CD4-positive, CD25-positive, alpha-beta regulatory T cell (primary cell): Measurements from ENCODE around the gene SLC46A1. TPM values are rescaled to one million over a fixed set of nuclear protein-coding genes. Genes with fewer than 3 reads are reported as not detected.
A peak's percentile ranks its signal among the peaks of the same experiment; 100 is the strongest.

Source experiments
- ATAC-seq, 2 donors: fragments of 150-1000 bp; cut with Tn5 transposase; one replicate each; pipeline ENCODE4 v1.10.0; 2021; ENCODE audit warnings: low read depth in 2 of 2, moderate number of reproducible peaks in 2 of 2, moderate library complexity in 1 of 2
- DNase-seq, 3 donors: peaks; one replicate each; pipeline versions ENCODE4 v3.0.0 to v3.0.0-alpha.2; 2012 to 2022; ENCODE audit warnings: mixed read lengths in 1 of 3
- H3K27ac ChIP-seq: one replicate; pipeline ENCODE4 v1.7.0; 2013; ENCODE audit warnings: mild to moderate bottlenecking, low read length; ENCODE audit not compliant: insufficient read depth, poor library complexity, severe bottlenecking
- H3K27me3 ChIP-seq: one replicate; pipeline ENCODE4 v1.7.0; 2013; ENCODE audit warnings: low read length; ENCODE audit not compliant: control insufficient read depth, insufficient read depth
- H3K36me3 ChIP-seq: one replicate; pipeline ENCODE4 v1.7.0; 2013; ENCODE audit warnings: mild to moderate bottlenecking, low read length, moderate library complexity; ENCODE audit not compliant: control insufficient read depth, insufficient read depth
- H3K4me1 ChIP-seq: 2 replicates; pipeline ENCODE4 v1.7.0; 2013; ENCODE audit warnings: mild to moderate bottlenecking, low read length; ENCODE audit not compliant: insufficient read depth, control insufficient read depth, poor library complexity, severe bottlenecking
- H3K4me3 ChIP-seq: one replicate; pipeline ENCODE4 v1.7.0; 2013; ENCODE audit warnings: low read depth, mild to moderate bottlenecking, low read length, moderate library complexity
- H3K9me3 ChIP-seq, 2 experiments: 1 replicate in 1 of 2; 2 replicates in 1 of 2; pipeline ENCODE4 v1.7.0; 2013; ENCODE audit warnings: low read length in 2 of 2, mild to moderate bottlenecking in 1 of 2, moderate library complexity in 1 of 2; ENCODE audit not compliant: control insufficient read depth in 2 of 2
- H3K27ac Mint-ChIP-seq, 3 donors: one replicate each; pipeline ENCODE4 v1.8.0; 2020 to 2022; ENCODE audit warnings: mild to moderate bottlenecking in 3 of 3, mixed read lengths in 3 of 3, moderate library complexity in 2 of 3
- H3K27me3 Mint-ChIP-seq: one replicate; pipeline ENCODE4 v1.8.0; 2022; ENCODE audit warnings: mild to moderate bottlenecking, mixed read lengths
- H3K36me3 Mint-ChIP-seq: one replicate; pipeline ENCODE4 v1.8.0; 2020; ENCODE audit warnings: mixed read lengths
- H3K4me1 Mint-ChIP-seq, 4 donors: one replicate each; pipeline ENCODE4 v1.8.0; 2020 to 2022; ENCODE audit warnings: mixed read lengths in 4 of 4, mild to moderate bottlenecking in 1 of 4
- H3K4me3 Mint-ChIP-seq, 4 donors: one replicate each; pipeline ENCODE4 v1.8.0; 2020 to 2022; ENCODE audit warnings: mild to moderate bottlenecking in 4 of 4, mixed read lengths in 4 of 4, moderate library complexity in 3 of 4
- H3K9me3 Mint-ChIP-seq, 7 donors: one replicate each; pipeline ENCODE4 v1.8.0; 2020 to 2022; ENCODE audit warnings: mixed read lengths in 7 of 7, mild to moderate bottlenecking in 3 of 7, moderate library complexity in 2 of 7
- polyA plus RNA-seq, 4 donors: library from polyadenylated mRNA; unstranded; fragments of 300-500 nt; fragmentation: Illumina TruSeq; gene quantifications; one replicate each; pipeline ENCODE4 v1.2.3, GENCODE V29; 2021
- total RNA-seq: library from RNA; stranded (reverse); gene quantifications from one replicate; pipeline ENCODE4 v1.2.3, GENCODE V29; 2022

Gene SLC46A1
- total and polyA plus RNA-seq, 5 donors from 2014 or later = 0.49 to 2.8 (median 1.4) TPM; not detected in 1

DNA sequence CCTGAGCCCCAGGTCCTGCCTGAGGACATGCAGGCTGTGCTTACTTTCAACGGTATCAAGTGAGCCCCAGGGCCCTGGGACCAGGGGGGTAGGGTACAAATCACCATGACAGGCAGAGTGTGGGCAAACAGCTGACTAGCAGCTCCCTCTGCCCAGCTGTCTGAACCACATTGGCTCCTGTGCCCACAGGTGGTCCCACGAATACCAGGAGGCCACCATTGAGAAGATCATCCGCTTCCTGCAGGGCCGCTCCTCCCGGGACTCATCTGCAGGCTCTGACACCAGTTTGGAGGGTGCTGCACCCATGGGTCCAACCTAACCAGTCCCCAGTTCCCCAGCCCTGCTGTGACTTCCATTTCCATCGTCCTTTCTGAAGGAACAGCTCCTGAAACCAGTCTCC, 10.0 kb downstream of the SLC46A1 start:
- DNase-seq (no peak), ATAC-seq (no peak)
- Histone ChIP-seq H3K27me3 (no peaks in the 10 kb centered on the region), H3K4me1 (no peaks in the 10 kb centered on the region), H3K36me3 (peaks cover 42% of the 10 kb centered on the region), H3K27ac (no peak overlapping the region), H3K9me3 (no peaks in the 10 kb centered on the region), H3K4me3 (no peak overlapping the region)
- H3K27ac Mint-ChIP-seq = no peak overlapping the region
- no peaks in the 10 kb centered on the region for H3K9me3 Mint-ChIP-seq
- H3K4me3 Mint-ChIP-seq = no peak overlapping the region
- H3K27me3 Mint-ChIP-seq = no peaks in the 10 kb centered on the region
- H3K4me1 Mint-ChIP-seq = peaks cover 0 to 2% (median 0%) of the 10 kb centered on the region in 4 donors
- H3K36me3 Mint-ChIP-seq = peaks cover 15% of the 10 kb centered on the region

DNA sequence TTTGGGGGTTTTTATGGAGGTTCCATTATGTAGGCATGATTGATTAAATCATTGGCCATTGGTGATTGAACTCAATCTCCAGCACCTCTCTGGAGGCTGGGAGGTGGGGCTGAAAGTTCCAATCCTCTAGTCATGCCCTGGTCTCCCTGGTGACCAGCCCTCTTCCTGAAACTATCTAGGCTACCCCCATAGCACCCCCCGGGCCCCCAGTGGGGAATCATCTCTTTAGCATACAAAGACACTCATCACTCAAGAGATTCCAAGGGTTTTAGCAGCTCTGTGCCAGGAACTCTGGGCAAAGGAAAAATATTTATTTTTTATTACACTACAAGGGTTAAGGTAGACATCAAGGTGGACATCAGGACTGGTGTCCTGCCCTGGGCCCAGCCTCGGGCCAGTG, 10.6 kb downstream of the SLC46A1 start:
- no peak overlapping the region for H3K27ac ChIP-seq

DNA sequence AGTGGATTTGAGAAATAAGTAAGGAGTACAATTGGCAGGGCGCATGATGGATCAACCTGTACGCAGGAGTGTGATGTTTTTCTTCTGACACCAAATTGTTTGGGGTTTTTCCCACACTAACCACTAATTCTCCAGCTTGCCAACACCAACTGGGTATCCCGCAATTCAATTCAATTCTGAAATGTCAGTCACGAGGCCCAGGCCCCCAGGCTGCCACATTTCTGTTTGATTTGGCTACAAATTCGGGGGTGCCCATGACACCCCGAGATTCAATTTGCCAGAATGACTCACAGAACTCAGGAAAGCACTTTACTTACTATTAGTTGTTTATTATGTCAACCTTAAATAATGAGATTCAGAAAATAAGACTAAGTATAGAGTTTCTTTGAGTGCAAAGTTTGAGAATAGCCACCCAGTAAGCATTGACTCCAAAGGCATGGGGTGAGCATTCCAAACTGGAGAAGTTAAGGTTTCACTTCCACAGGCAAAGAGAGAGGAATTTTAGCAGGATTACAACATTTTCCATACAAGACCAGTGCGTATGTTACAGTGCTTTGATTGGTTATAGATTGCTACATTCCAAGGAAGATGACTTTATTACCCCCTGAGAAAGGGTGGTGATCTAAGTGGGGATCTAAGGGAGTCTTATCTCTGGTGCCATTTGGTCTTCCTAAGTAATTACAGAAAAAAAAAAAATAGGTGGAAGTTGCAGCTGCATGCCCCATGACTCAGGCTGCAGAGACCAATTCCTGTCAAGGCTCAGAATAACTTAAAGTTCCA, 11.5 kb downstream of the SLC46A1 start:
- no peak for DNase-seq
- Mint-ChIP-seq H3K27ac (no peak overlapping the region), H3K36me3 (peaks cover 27% of the 10 kb centered on the region), H3K27me3 (no peaks in the 10 kb centered on the region), H3K9me3 (no peaks in the 10 kb centered on the region), H3K4me1 (peaks cover 0 to 7% (median 1%) of the 10 kb centered on the region in 4 donors), H3K4me3 (no peak overlapping the region)
- no peaks in the 10 kb centered on the region for H3K27me3 ChIP-seq
- peaks cover 56% of the 10 kb centered on the region for H3K36me3 ChIP-seq
- no peak overlapping the region for H3K4me3 ChIP-seq
- no peaks in the 10 kb centered on the region for H3K4me1 ChIP-seq
- ATAC-seq = no peak
- H3K27ac ChIP-seq = no peak overlapping the region
- no peaks in the 10 kb centered on the region for H3K9me3 ChIP-seq

More for the DNA sequence above, 10.6 kb downstream of the SLC46A1 start:
- peaks cover 48% of the 10 kb centered on the region for H3K36me3 ChIP-seq
- ATAC-seq (no peak), DNase-seq (no peak)
- peaks cover 20% of the 10 kb centered on the region for H3K36me3 Mint-ChIP-seq
- H3K4me3 ChIP-seq = no peak overlapping the region
- no peaks in the 10 kb centered on the region for H3K9me3 Mint-ChIP-seq
- H3K27me3 ChIP-seq = no peaks in the 10 kb centered on the region
- no peaks in the 10 kb centered on the region for H3K27me3 Mint-ChIP-seq
- H3K4me1 ChIP-seq = no peaks in the 10 kb centered on the region
- H3K9me3 ChIP-seq = no peaks in the 10 kb centered on the region
- peaks cover 0 to 3% (median 1%) of the 10 kb centered on the region in 4 donors for H3K4me1 Mint-ChIP-seq
- H3K4me3 Mint-ChIP-seq = no peak overlapping the region
- H3K27ac Mint-ChIP-seq = no peak overlapping the region

DNA sequence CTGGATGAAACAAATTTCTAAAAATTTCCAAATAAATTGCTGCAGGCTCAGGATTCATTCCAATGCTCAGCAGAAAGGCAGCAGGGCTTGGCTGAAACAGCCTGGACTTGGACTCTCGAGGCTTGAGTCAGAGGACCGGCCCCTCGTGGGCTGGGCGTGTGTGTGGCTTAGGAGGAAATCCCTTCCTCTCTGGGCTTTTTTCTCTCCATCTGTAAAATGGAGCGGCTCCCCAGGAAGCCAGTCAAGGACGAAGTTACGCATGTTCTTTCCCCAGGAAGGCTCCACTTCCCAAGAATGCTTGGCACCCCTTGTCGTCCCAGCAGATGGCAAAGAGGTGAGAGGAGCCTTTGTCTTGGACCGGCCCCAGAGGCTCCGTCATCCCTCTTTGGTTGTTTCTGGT, 13.5 kb downstream of the SLC46A1 start:
- Histone ChIP-seq H3K27me3 (no peaks in the 10 kb centered on the region), H3K36me3 (peaks cover 63% of the 10 kb centered on the region), H3K27ac (no peak overlapping the region), H3K9me3 (no peaks in the 10 kb centered on the region), H3K4me1 (no peaks in the 10 kb centered on the region), H3K4me3 (no peak overlapping the region)
- no peaks in the 10 kb centered on the region for H3K27me3 Mint-ChIP-seq
- ATAC-seq (no peak), DNase-seq (no peak)
- peaks cover 0 to 7% (median 2%) of the 10 kb centered on the region in 4 donors for H3K4me1 Mint-ChIP-seq
- no peaks in the 10 kb centered on the region for H3K9me3 Mint-ChIP-seq
- H3K27ac Mint-ChIP-seq = no peak overlapping the region
- H3K36me3 Mint-ChIP-seq = peaks cover 32% of the 10 kb centered on the region
- no peak overlapping the region for H3K4me3 Mint-ChIP-seq

DNA sequence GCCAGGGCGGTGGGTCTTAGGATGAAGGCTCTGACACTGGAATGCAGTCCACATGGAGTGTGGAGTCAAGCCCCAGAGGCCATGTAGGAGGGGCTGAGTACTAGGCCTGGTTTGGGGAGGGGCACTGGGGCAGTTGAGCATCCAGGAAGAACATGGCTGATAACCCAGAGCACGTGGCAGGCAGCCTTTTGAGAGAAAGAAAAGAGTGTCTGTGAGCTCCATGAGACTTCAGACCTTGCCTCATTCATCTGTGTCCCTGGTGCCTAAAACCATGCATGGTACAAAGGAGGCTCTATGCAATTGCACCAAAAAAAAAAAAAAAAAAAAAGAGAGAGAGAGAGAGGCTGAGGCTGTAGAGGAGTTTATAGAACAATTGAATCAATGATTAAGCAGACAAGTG, 14.6 kb downstream of the SLC46A1 start:
- H3K36me3 Mint-ChIP-seq = peaks cover 33% of the 10 kb centered on the region
- no peak overlapping the region for H3K4me3 Mint-ChIP-seq
- Histone ChIP-seq H3K4me1 (no peaks in the 10 kb centered on the region), H3K9me3 (no peaks in the 10 kb centered on the region), H3K27me3 (no peaks in the 10 kb centered on the region), H3K27ac (no peak overlapping the region), H3K4me3 (no peak overlapping the region), H3K36me3 (peaks cover 61% of the 10 kb centered on the region)
- no peak for ATAC-seq
- peaks cover 0 to 7% (median 3%) of the 10 kb centered on the region in 4 donors for H3K4me1 Mint-ChIP-seq
- no peaks in the 10 kb centered on the region for H3K27me3 Mint-ChIP-seq
- no peak overlapping the region for H3K27ac Mint-ChIP-seq
- H3K9me3 Mint-ChIP-seq = no peaks in the 10 kb centered on the region
- DNase-seq = no peak

DNA sequence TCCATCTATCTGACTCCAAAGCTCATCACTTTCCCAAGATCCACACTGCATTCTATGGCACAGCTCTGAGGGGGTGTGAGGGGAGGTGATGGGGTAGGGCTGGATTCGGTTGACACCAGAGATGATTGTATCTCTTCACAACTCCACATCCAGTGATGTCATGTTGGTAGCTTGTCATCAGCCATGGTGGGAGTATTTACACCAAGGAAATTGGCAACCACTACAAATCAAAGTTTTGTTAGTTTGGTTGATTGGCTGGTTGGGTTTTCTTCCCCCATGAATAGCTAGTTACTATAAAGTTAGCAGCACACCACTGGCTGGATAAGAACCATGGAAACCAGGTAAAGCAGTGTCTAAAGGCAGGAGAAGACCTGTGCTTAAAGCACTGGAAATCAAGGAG, 15.0 kb downstream of the SLC46A1 start:
- no peaks in the 10 kb centered on the region for H3K27me3 Mint-ChIP-seq
- peaks cover 33% of the 10 kb centered on the region for H3K36me3 Mint-ChIP-seq
- H3K9me3 ChIP-seq = no peaks in the 10 kb centered on the region
- H3K27ac Mint-ChIP-seq = no peak overlapping the region
- ATAC-seq = no peak
- H3K4me3 Mint-ChIP-seq = no peak overlapping the region
- no peak overlapping the region for H3K27ac ChIP-seq
- DNase-seq = no peak
- H3K4me1 ChIP-seq = no peaks in the 10 kb centered on the region
- peaks cover 57% of the 10 kb centered on the region for H3K36me3 ChIP-seq
- H3K4me3 ChIP-seq = no peak overlapping the region
- no peaks in the 10 kb centered on the region for H3K27me3 ChIP-seq
- peaks cover 0 to 9% (median 6%) of the 10 kb centered on the region in 4 donors for H3K4me1 Mint-ChIP-seq
- H3K9me3 Mint-ChIP-seq = no peaks in the 10 kb centered on the region

DNA sequence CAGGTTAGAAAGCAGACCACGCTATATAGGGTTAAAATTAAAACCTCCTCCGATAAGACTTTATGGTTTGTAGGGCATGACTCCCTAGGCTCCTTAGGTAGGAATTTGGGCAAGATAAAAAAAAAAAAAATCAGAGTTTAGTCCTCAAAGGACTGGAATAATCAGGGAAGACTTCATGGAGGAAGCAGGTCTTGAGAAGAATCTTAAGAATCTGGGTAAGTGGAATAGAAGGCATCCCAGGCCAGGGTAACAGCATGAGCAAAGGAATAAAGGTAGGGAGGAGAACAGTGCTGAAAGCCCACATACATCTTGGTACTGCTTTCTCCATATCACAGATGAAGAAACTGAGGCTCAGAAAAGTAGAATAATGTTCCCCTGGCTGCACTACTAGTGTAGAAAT, 15.4 kb downstream of the SLC46A1 start:
- Histone ChIP-seq H3K4me1 (peaks cover 4% of the 10 kb centered on the region), H3K4me3 (no peak overlapping the region), H3K9me3 (no peaks in the 10 kb centered on the region), H3K27me3 (no peaks in the 10 kb centered on the region), H3K27ac (no peak overlapping the region), H3K36me3 (peaks cover 52% of the 10 kb centered on the region)
- ATAC-seq (no peak), DNase-seq (no peak)
- H3K27ac Mint-ChIP-seq = no peak overlapping the region
- H3K9me3 Mint-ChIP-seq = no peaks in the 10 kb centered on the region
- H3K4me3 Mint-ChIP-seq = peak overlapping the region in 1 of 4 donors; percentile 44
- H3K4me1 Mint-ChIP-seq = peaks cover 0 to 14% (median 8%) of the 10 kb centered on the region in 4 donors
- H3K36me3 Mint-ChIP-seq = peaks cover 33% of the 10 kb centered on the region
- no peaks in the 10 kb centered on the region for H3K27me3 Mint-ChIP-seq

DNA sequence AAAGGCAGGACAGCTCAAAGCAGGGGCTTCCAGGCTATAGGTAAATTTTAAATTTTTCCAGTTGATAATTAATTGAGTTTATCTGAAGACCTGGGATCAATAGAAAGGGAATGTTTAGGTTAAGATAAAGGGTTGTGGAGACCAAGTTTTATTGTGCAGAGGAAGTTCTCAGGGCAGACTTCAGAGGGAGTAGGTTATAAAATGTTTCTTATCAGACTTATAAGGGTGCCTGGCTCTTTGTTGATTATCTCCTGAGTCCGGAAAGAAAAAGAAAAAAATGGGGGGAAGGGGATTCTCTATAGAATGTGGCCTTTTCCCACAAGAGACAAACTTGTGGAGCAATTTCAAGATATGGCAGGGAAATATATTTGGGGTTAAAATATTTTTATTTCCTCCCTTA, 15.9 kb downstream of the SLC46A1 start:
- H3K27me3 Mint-ChIP-seq = no peaks in the 10 kb centered on the region
- Histone ChIP-seq H3K4me1 (peaks cover 8% of the 10 kb centered on the region), H3K27me3 (no peaks in the 10 kb centered on the region), H3K9me3 (no peaks in the 10 kb centered on the region), H3K27ac (no peak overlapping the region), H3K36me3 (peaks cover 49% of the 10 kb centered on the region), H3K4me3 (no peak overlapping the region)
- no peaks in the 10 kb centered on the region for H3K9me3 Mint-ChIP-seq
- peaks cover 4 to 18% (median 10%) of the 10 kb centered on the region in 4 donors for H3K4me1 Mint-ChIP-seq
- H3K27ac Mint-ChIP-seq = no peak overlapping the region
- ATAC-seq (no peak), DNase-seq (no peak)
- peaks cover 33% of the 10 kb centered on the region for H3K36me3 Mint-ChIP-seq
- H3K4me3 Mint-ChIP-seq = peak overlapping the region in 1 of 4 donors; percentile 44
